Stomach (tissue), 9 donors: ENCODE results near the gene NASP. TPM values are rescaled to one million over a fixed set of nuclear protein-coding genes. Genes with fewer than 3 reads are reported as not detected.
A peak's percentile ranks its signal among the peaks of the same experiment; 100 is the strongest.

Experiments
- DNase-seq, 2 donors: peaks; one replicate each; pipeline versions ENCODE4 v3.0.0 to v3.0.0-alpha.2; 2013 to 2019
- H3K27ac ChIP-seq, 5 donors: fragments of 200-600 bp in 4 of 5; sonication (generic) in 4 of 5; one replicate each; pipeline ENCODE4 v1.5.1; 2013 to 2019; ENCODE audit warnings: mild to moderate bottlenecking in 1 of 5, moderate library complexity in 1 of 5
- H3K27me3 ChIP-seq, 3 donors: fragments of 200-600 bp; sonication (generic); one replicate each; pipeline ENCODE4 v1.5.1; 2017 to 2019; ENCODE audit warnings: mixed run types in 1 of 3
- H3K36me3 ChIP-seq, 4 donors: fragments of 200-600 bp; sonication (generic); 1 replicate in 3 of 4; 2 replicates in 1 of 4; pipeline ENCODE4 v1.5.1; 2016 to 2019
- H3K4me1 ChIP-seq, 4 donors: fragments of 200-600 bp; sonication (generic); one replicate each; pipeline ENCODE4 v1.5.1; 2016 to 2019
- H3K4me3 ChIP-seq, 4 donors: fragments of 200-600 bp; sonication (generic) in 3 of 4; one replicate each; pipeline ENCODE4 v1.5.1; 2016 to 2019; ENCODE audit warnings: mild to moderate bottlenecking in 1 of 4
- H3K9me3 ChIP-seq, 4 donors: fragments of 200-600 bp; sonication (generic); one replicate each; pipeline ENCODE4 v1.5.1; 2016 to 2019
- CTCF ChIP-seq, 7 experiments: fragments of 450-650 bp in 4 of 7; fragments of 200-600 bp in 3 of 7; sonication (generic) in 3 of 7; IDR thresholded peaks; one replicate each; pipeline ENCODE4 v1.5.1; 2016 to 2019; ENCODE audit warnings: antibody characterized with exemption in 7 of 7, control low read depth in 2 of 7, mild to moderate bottlenecking in 1 of 7
- EP300 ChIP-seq: sonication (generic); formaldehyde crosslinking; IDR thresholded peaks from one replicate; pipeline ENCODE4 v1.6.1; 2017; ENCODE audit warnings: antibody characterized with exemption
- POLR2A ChIP-seq, 4 donors: fragments of 450-650 bp; IDR thresholded peaks; one replicate each; pipeline ENCODE4 v1.6.1; 2016; ENCODE audit warnings: antibody characterized with exemption in 4 of 4, control low read depth in 2 of 4, mild to moderate bottlenecking in 1 of 4, moderate library complexity in 1 of 4
- POLR2AphosphoS5 ChIP-seq, 3 donors: sonication (generic); formaldehyde crosslinking; IDR thresholded peaks; one replicate each; pipeline ENCODE4 v1.6.1; 2016; ENCODE audit warnings: antibody characterized with exemption in 3 of 3
- WGBS, 5 donors: extraction: QIAGEN DNeasy Blood & Tissue Kit in 3 of 5; methylation state at CpG; one replicate each; pipeline versions ENCODE4 v1.1.5 to v1.1.7; 2013 to 2018; 5-methylcytosine and 5-hydroxymethylcytosine counted together
- intact Hi-C: fragments of 100-400 bp; cut with DNase I; formaldehyde crosslinking; loops from one replicate; pipeline ENCODE4 v1.15.1; 2023; ENCODE audit warnings: low total_unique reads
- polyA plus RNA-seq, 3 donors: library from polyadenylated mRNA; stranded (reverse); fragments of 200-250 nt; gene quantifications; one replicate each; pipeline ENCODE4 v1.2.3, GENCODE V29; 2013
- total RNA-seq, 5 donors: library from RNA; depleted of rRNA; stranded (reverse); fragments of >200 nt; gene quantifications; one replicate each; pipeline versions ENCODE4 v1.1.0 to v1.2.3, GENCODE V29; 2014 to 2016
- donor health status: healthy with polysubstance abuse.
- donor health status: Bipolar disorder and iron deficiency.
- donor health status: healthy.

The NASP gene
- total and polyA plus RNA-seq, 8 donors: 14.0 to 119 (median 79.3) TPM

GRCh38 chr1:45621895-45622523, 38.2 kb downstream of the NASP start:
- H3K4me1 ChIP-seq: peaks cover 3 to 27% (median 12%) of the 10 kb centered on the region in 4 donors
- DNase-seq: peak in 1 of 2 donors; percentile 27
- no peak for TF ChIP-seq EP300
- no peak for TF ChIP-seq CTCF (IDR thresholded peaks at IDR 0.05)
- TF ChIP-seq POLR2A (IDR thresholded peaks at IDR 0.05): no peak
- no peak for TF ChIP-seq POLR2AphosphoS5 (IDR thresholded peaks at IDR 0.05)
- peaks cover 35 to 92% (median 79%) of the 10 kb centered on the region in 4 donors for H3K36me3 ChIP-seq
- no peaks in the 10 kb centered on the region for H3K27me3 ChIP-seq
- H3K4me3 ChIP-seq: peak overlapping the region in 3 of 4 donors; percentile 13 to 27 (median 17)
- H3K9me3 ChIP-seq: no peaks in the 10 kb centered on the region
- H3K27ac ChIP-seq: peak overlapping the region in 4 of 5 donors; percentile 47 to 71 (median 52)
- intact Hi-C loops: no loop called here
- 59 to 65% (median 64%) methylated on average over 7 to 18 of the region's 18 CpGs for WGBS, 5 donors

GRCh38 chr1:45622524-45623394, 38.9 kb downstream of the NASP start:
- peaks cover 3 to 27% (median 12%) of the 10 kb centered on the region in 4 donors for H3K4me1 ChIP-seq
- peaks cover 33 to 91% (median 79%) of the 10 kb centered on the region in 4 donors for H3K36me3 ChIP-seq
- H3K27ac ChIP-seq: peak overlapping the region in 3 of 5 donors; percentile 49 to 71 (median 56)
- no peaks in the 10 kb centered on the region for H3K9me3 ChIP-seq
- WGBS, 5 donors: 67 to 76% (median 69%) methylated on average over 62 to 78 of the region's 78 CpGs
- TF ChIP-seq EP300: no peak
- TF ChIP-seq POLR2AphosphoS5 (IDR thresholded peaks at IDR 0.05): peak in 1 of 3 donors; percentile 4
- H3K4me3 ChIP-seq: peak overlapping the region in 3 of 4 donors; percentile 13 to 27 (median 17)
- intact Hi-C loops: no loop called here
- peak in 1 of 2 donors; percentile 43 for DNase-seq
- H3K27me3 ChIP-seq: no peaks in the 10 kb centered on the region

GRCh38 chr1:45623972-45624371, 40.1 kb downstream of the NASP start, which contains the start of gene CCDC17:
Gene CCDC17 (minus strand): TSS chr1:45624054. CDS start chr1:45623909, 145 bp downstream.
- H3K4me1 ChIP-seq: peaks cover 3 to 32% (median 12%) of the 10 kb centered on the region in 4 donors
- intact Hi-C loops: no loop called here
- peak within 1 kb of the TSS in 2 of 5 donors; percentile 56 to 71 for H3K27ac ChIP-seq

GRCh38 chr1:45629035-45629434, 45.2 kb downstream of the NASP start:
- no peak overlapping the region for H3K4me3 ChIP-seq
- peaks cover 0 to 7% (median 2%) of the 10 kb centered on the region in 4 donors for H3K4me1 ChIP-seq
- intact Hi-C loops: no loop called here
- no peak for DNase-seq
- H3K9me3 ChIP-seq: no peaks in the 10 kb centered on the region
- peak overlapping the region in 1 of 5 donors; percentile 16 for H3K27ac ChIP-seq
- H3K27me3 ChIP-seq: no peaks in the 10 kb centered on the region
- TF ChIP-seq POLR2A (IDR thresholded peaks at IDR 0.05): no peak
- TF ChIP-seq CTCF (IDR thresholded peaks at IDR 0.05): no peak
- no peak for TF ChIP-seq EP300
- TF ChIP-seq POLR2AphosphoS5 (IDR thresholded peaks at IDR 0.05): no peak
- peaks cover 72 to 98% (median 92%) of the 10 kb centered on the region in 4 donors for H3K36me3 ChIP-seq

More at GRCh38 chr1:45623972-45624371, 40.1 kb downstream of the NASP start, which contains the start of gene CCDC17:
- H3K36me3 ChIP-seq: peaks cover 38 to 91% (median 79%) of the 10 kb centered on the region in 4 donors
- no peaks in the 10 kb centered on the region for H3K27me3 ChIP-seq
- 31 to 41% (median 35%) methylated on average over 4 of the region's 4 CpGs for WGBS, 5 donors
- peak in 1 of 2 donors; percentile 19 for DNase-seq
- peak within 1 kb of the TSS in 3 of 4 donors; percentile 13 to 27 (median 17) for H3K4me3 ChIP-seq
- H3K9me3 ChIP-seq: no peaks in the 10 kb centered on the region
- TF ChIP-seq CTCF (IDR thresholded peaks at IDR 0.05) (no peak), EP300 (no peak), POLR2AphosphoS5 (IDR thresholded peaks at IDR 0.05) (no peak), POLR2A (IDR thresholded peaks at IDR 0.05) (no peak)
